GM18517 (cell line): ENCODE measurements around the gene CPN1.
"Not testable (repeated sequence)": the region's sequence is repeated elsewhere in the genome, so short reads cannot be mapped to it uniquely, and the experiment has no call there.

Experiments used
- ATAC-seq: cut with Tn5 transposase; IDR thresholded peaks from one replicate; pipeline ENCODE4 v1.9.1; 2021; ENCODE audit warnings: mild to moderate bottlenecking, moderate library complexity; ENCODE audit not compliant: unreplicated experiment

Gene CPN1

GRCh38 chr10:100081075-100082001 lies at the start of gene CPN1:
Gene CPN1 (minus strand): TSS chr10:100081869. CDS start chr10:100081625, 244 bp downstream.
- no peak for ATAC-seq

- no peak for ATAC-seq
Measured at GRCh38 chr10:100130831-100131230, 49.2 kb upstream of the CPN1 start.

- no peak for ATAC-seq
Measured at GRCh38 chr10:100129424-100129823, 47.8 kb upstream of the CPN1 start.

GRCh38 chr10:100128951-100129350 lies 47.3 kb upstream of the CPN1 start:
- no peak for ATAC-seq

- ATAC-seq: not testable (repeated sequence)
Measured at GRCh38 chr10:100125335-100125734, 43.7 kb upstream of the CPN1 start.

- no peak for ATAC-seq
Measured at GRCh38 chr10:100124097-100124496, 42.4 kb upstream of the CPN1 start.

GRCh38 chr10:100122780-100123179 lies 41.1 kb upstream of the CPN1 start:
- no peak for ATAC-seq

- ATAC-seq: no peak
Measured at GRCh38 chr10:100120550-100120949, 38.9 kb upstream of the CPN1 start.

- ATAC-seq: no peak
Measured at GRCh38 chr10:100119726-100120125, 38.1 kb upstream of the CPN1 start.

GRCh38 chr10:100114976-100115770 lies 33.5 kb upstream of the CPN1 start:
- no peak for ATAC-seq

- ATAC-seq: no peak
Measured at GRCh38 chr10:100114460-100114859, 32.8 kb upstream of the CPN1 start.

- no peak for ATAC-seq
Measured at GRCh38 chr10:100109670-100110069, 28.0 kb upstream of the CPN1 start.

GRCh38 chr10:100106865-100107264 lies 25.2 kb upstream of the CPN1 start:
- ATAC-seq: no peak

- ATAC-seq: no peak
Measured at GRCh38 chr10:100104300-100104699, 22.6 kb upstream of the CPN1 start.

GRCh38 chr10:100103581-100103980 lies 21.9 kb upstream of the CPN1 start:
- no peak for ATAC-seq

GRCh38 chr10:100101192-100102076 lies 19.8 kb upstream of the CPN1 start:
- ATAC-seq: no peak

- no peak for ATAC-seq
Measured at GRCh38 chr10:100100651-100101184, 19.0 kb upstream of the CPN1 start.

- ATAC-seq: no peak
Measured at GRCh38 chr10:100089241-100089640, 7.6 kb upstream of the CPN1 start.

- ATAC-seq: not testable (repeated sequence)
Measured at GRCh38 chr10:100086708-100087107, 5.0 kb upstream of the CPN1 start.

- no peak for ATAC-seq
Measured at GRCh38 chr10:100085596-100085995, 3.9 kb upstream of the CPN1 start.

GRCh38 chr10:100083623-100084022 lies 2.0 kb upstream of the CPN1 start:
- no peak for ATAC-seq
